NAMALWA (cell line): ENCODE results near the gene IL11RA.

Experiments used
- DNase-seq: peaks from one replicate; pipeline ENCODE4 v3.0.0-alpha.2; 2015; ENCODE audit warnings: low spot score

Gene IL11RA

GRCh38 chr9:34651876-34652601 lies at the start of gene IL11RA:
Gene IL11RA (plus strand): TSS chr9:34652185. CDS start chr9:34655218, 3,033 bp downstream.
- no peak for DNase-seq

DNA sequence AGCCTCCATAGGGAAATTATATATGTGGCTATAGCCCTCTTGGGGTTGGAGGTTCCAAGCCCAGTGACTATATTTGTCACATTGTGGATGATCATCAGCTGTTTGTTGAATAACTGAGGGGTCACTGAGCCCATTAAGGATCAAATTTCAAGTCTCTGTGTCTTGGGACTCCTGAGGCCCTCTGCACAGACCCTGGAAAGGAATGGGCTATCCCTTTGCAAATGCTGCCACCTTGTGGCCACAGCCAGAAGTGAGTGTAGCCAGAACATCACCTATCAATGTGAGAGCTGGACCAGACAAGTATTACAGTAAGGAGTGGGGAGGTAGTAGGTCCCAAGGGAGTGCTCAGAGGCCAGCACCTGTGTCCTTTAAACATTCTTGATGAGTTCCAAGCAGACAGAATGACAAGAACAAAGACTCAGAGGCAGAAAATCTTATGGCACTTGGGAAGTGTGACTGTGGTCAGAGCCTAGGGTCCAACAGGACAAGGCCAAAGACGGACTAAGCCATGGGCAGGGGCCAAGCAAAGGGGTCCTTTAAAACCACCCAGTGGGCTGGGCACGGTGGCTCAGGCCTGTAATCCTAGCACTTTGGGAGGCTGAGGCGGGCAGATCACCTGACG lies 48.3 kb upstream of the IL11RA start:
- DNase-seq: peak; percentile 89

DNA sequence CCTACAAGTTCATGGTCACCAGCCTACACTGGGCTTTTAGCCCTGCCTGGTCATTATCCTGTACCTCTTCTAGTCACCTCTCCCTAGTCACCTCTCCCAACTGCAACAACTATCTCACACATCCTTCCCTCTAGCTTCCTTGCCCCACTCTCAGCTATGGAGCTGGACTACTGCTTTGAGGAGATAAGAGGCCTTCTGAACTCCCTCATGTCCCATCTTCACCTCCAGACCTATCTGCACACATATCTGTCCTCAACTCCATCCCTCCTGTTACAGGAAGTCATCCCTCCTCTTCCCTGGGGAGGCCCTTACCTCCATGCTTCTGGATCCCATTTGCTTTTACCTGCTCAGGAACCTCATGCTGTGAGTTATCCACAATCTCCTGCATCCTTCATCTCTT lies 45.8 kb upstream of the IL11RA start:
- no peak for DNase-seq

GRCh38 chr9:34606905-34607304 lies 45.1 kb upstream of the IL11RA start:
- no peak for DNase-seq

GRCh38 chr9:34607331-34607730 lies 44.7 kb upstream of the IL11RA start:
- no peak for DNase-seq

DNA sequence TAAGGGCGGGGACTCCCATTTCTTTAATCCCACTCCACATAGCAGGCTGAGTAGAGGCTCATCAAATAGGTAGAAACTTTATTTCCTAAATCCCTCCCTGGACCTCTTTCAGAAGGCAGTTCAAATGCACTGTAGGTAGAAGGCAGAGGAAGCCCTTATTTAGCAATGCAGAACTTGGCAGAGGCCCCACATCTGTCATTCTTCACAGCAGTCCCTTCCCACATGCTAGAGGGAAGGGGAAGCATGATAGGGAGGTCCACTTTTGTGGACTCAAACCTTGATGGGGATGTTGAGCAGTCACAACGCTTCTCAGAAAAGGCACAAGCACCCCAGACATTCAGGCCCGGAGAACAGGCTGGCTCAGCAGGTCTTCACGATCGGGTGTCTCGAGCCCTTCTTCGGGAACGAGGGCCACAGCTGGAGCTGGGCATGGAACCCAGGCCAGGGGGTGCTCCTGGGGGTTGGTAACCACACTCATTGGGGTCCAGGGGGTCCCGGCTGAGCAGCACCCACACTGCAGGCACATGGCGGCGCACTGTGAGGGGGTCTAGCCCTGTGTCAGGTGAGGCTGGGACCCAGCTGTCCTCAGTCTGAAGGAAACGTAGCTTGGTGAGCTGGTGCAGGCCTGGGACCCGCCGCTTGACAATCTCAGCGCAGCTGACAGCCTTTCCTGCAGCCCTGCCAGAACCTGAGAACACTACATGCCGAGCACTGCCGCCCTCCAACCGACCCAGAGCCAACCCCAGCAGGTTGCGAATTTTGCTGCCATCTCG lies 41.4 kb upstream of the IL11RA start:
- no peak for DNase-seq

DNA sequence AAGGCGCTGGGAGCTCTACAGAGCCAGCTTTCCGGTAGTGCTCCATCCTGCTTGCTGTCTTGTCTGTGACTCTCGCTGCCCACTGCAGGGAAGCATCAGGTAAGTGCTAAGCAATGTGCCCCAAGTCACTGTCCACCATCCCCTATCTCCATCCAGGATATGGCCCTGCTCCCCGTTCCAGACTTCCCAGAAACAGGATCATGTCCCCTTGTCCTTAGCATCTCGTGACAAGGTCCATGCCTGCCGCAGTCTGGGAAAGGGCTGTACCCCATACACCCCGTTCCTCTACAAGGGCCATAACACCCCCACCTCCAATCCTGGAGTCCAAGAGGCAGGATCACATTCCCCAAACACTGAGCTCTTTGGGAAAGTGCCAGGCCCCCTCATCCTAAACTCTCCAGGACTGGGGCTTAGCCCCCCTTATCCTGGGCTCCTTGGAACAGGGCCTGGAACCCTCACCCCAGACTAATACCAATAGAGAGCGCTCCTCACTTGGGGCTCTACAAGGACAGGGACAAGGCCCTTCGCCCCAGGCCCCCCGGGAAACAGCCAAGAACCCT lies 40.7 kb upstream of the IL11RA start:
- DNase-seq: no peak

DNA sequence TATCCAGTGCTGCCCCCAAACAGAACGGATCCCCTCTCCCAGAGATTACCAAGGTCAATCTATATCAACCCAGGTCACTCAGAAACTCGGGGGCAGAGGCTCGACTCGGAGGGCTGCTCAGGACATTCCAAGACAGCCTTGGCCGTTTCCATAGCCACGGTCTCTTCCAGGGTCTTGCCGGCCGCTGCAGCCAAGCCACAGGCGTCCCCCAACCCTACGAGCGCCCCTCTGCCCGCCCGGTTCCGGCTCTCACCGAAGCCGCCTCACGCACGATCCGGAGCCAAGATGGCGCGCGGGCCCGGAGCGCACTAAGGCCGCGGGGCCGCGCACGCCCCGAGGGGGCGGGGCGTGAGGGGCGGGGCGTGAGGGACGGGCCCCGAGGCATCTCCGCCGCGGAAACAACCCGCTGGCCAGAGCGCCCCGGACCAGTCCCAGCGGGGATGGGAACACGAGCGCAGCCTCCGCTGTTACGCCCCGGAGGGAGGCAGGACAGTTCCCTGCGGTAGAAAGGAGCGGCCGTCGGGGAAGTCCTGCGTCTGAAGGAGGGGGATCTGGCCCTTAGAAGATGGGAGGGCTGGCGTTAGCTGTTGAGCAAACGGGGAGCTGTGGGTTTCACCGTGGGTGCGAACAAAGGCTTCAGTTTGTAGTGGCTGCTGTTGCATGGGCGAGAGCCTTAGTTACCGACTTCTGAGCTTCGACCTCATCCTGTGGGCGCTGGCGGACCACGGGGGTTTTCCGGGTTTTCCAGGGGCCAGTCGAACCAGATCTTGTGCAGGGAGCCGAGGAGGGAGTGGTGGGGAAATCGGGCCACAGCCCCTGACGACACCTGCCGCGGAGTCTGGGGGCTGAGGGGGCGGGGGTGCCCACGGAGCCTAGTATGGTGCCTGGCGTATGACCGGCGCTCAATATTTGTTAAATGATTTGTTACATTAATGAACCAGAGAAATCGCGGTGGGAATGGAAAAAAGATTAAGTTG lies 39.9 kb upstream of the IL11RA start, which contains the start of gene RPP25L:
TSS of gene RPP25L (minus strand) at position 287 of the 977 bp plus-strand sequence. CDS start 801 bp downstream, outside the sequence.
- peak; percentile 87 for DNase-seq

- DNase-seq: peak; percentile 89
Measured at GRCh38 chr9:34612788-34613390, 39.1 kb upstream of the IL11RA start.

GRCh38 chr9:34615132-34615531 lies 36.9 kb upstream of the IL11RA start:
- DNase-seq: no peak

- peak; percentile 97 for DNase-seq
Measured at GRCh38 chr9:34620061-34620994, 31.7 kb upstream of the IL11RA start, which contains the start of gene DCTN3. Gene DCTN3 (minus strand): TSS chr9:34620495. CDS start chr9:34620464, 31 bp downstream.

DNA sequence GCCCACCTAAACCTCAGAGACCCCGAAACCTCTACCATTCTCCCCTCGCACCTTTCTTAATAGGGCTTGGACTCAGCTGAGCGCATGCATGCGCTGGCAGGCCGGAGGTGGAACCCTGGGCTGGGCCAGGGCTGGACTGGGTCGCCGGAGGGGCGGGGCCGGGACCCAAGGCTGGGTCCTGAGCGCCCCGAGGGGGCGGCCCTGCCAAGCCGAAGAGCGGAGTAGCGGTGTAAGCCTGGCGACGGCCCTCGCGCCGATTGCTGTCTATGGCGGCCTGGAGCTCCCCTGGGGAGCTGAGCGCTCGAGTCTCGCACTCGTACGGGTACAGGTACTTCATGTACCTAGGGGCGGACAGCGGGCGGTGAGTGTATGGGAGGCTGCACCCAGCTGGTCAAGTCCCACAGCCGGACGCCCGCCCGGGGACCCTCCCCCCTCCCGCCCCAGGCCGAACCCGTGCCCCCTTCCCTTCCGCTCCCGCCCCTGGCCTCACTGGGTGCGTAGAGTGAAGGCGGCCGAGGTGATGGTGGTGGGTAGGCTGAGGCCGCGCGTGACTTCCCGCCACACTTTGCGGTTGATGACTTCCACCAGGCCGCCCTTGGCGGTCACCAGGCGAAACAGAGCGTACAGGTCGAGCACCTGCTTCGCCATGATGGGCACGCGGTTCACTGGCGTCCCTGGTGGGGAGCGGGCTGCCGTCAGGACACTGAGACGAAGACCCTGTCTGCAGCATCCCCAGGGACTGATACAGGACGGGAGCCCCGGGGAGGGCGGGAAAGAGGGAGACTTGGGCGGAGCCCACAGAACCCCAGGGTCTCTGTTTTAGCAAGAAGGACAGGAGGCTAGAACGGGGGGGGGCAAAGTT lies 28.4 kb upstream of the IL11RA start:
- DNase-seq: no peak

GRCh38 chr9:34624475-34625185 lies 27.4 kb upstream of the IL11RA start:
- DNase-seq: no peak

DNA sequence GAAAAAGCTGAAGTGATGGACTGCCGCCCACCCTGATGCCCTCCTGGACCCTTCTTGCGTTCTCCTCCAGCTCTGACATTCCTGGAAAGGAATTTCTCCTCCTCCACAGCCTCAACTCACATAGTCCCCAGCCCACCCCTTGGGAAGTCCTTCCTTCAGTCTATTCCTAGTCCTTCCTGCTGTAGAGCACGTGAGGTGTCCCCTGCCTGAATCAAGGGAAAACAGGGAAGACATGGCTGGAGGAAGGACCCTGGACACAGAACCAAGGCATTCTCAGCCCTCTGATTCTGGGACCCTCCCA lies 26.8 kb upstream of the IL11RA start:
- DNase-seq: no peak

DNA sequence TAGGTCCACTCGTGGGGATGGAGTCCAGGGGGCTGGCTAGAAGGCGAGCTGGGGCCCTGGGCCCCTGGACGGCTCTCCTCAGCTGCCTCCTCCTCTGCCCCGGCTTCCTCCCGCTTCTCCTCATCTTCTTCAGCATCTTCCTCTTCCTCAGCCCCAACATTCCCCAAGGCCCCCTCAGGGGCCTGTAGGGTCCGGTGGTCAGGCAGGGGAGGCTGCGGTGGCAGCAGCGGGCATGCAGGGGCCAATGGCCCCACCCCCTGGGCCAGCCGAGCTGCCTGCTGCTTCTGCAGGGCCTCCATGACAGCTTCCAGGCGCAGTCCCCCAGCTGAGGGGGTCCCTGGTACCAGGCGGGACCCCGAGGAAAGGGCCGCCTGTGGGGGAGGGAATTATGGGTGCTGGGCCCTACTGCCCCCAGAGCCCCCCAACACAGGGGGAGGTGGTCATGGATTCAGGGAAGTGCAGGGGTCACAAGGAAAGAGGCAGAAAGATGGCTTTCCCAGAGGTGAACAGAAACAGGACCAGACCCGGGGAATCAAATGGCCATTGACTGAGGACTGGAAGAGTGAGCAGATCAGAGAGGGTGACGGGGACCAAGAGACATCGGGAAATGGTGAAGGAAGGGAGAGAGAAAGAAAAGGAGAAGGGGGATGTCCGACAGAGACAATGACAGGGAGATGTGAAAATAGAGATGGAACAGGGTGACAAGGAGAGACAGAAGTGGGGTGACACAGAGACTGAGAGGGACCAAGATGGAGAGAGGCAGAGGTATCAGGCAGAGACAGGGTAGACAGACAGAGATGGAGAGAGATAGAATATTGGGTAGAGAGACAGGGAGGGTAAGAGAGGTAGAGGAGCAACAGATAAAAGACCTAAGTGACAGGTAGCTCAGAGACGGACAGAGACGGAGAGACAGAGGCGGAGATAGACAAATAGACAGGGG lies 24.0 kb upstream of the IL11RA start:
- DNase-seq: no peak

DNA sequence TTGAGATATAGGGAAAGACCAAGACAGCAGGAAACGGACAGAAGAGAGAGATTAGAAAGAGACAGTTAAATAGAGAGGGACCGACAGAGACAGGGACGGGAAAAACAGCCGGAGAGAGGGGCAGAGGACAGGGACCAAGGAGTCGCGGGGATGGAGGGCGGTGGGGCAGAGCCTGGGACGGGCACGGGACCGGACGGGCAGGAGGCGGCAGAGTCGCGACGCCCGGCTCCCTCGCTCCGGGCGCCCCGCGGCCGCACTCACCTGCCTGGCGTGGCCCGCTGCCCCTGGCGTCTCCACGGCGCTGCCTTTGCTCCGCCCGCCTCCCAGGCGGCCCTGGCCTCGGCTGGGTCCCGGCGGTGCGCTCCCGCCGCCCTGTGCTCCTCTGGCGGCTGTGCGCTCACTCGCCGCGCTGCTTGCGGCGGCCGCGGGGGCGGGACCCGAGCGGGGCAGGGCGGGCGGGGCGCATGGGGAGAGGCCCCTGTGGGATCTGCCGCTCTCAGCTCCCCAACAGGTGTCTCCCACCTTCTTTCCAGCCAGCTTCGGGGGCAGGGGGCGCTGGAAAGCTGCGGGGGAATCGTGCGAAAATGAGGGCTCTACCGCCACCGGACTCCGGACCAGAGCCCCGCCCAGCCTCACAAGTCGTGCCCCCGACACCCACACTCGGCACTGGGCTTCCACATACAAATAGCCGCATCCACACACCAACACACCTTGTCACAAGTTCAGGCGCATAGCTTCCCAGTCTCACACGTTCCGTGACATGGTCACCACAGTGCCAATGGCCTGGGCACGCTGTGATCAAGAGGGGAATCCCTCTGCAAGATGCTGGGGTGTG lies 23.1 kb upstream of the IL11RA start, which contains the start of gene ARID3C:
TSS of gene ARID3C (minus strand) at position 411 of the 835 bp plus-strand sequence. CDS start 1,052 bp downstream, outside the sequence.
- DNase-seq: no peak
